DND-41 (cell line): ENCODE data around the gene DUS3L.
"Not testable (repeated sequence)": the region's sequence is repeated elsewhere in the genome, so short reads cannot be mapped to it uniquely, and the experiment has no call there.

ENCODE experiments used
- ATAC-seq: fragments of 200-7000 bp; cut with Tn5 transposase; 3 replicates; pipeline ENCODE4 v1.9.1; 2021; ENCODE audit warnings: low read depth; ENCODE audit not compliant: insufficient read depth
- DNase-seq: peaks from one replicate; pipeline ENCODE4 v3.0.0-alpha.2; 2020
- H2AFZ ChIP-seq: 2 replicates; pipeline ENCODE4 v1.6.0; 2012; ENCODE audit warnings: low read depth, low read length
- H3K27ac ChIP-seq: 2 replicates; pipeline ENCODE4 v1.5.1; 2012; ENCODE audit warnings: low read length, inconsistent platforms
- H3K27me3 ChIP-seq: fragments of 200-600 bp; sonication (generic); 2 replicates; pipeline ENCODE4 v1.6.0; 2012; ENCODE audit warnings: low read length, mild to moderate bottlenecking, inconsistent platforms; ENCODE audit not compliant: insufficient read depth, poor library complexity
- H3K36me3 ChIP-seq: 2 replicates; pipeline ENCODE4 v1.5.1; 2012; ENCODE audit warnings: low read length, inconsistent platforms; ENCODE audit not compliant: insufficient read depth
- H3K4me1 ChIP-seq: 2 replicates; pipeline ENCODE4 v1.5.1; 2012; ENCODE audit warnings: mild to moderate bottlenecking, low read length; ENCODE audit not compliant: insufficient read depth
- H3K4me2 ChIP-seq: 2 replicates; pipeline ENCODE4 v1.6.0; 2012; ENCODE audit warnings: mild to moderate bottlenecking, moderate library complexity, low read length, inconsistent platforms; ENCODE audit not compliant: insufficient read depth
- H3K4me3 ChIP-seq, 2 experiments: fragments of 200-600 bp in 1 of 2; shearing (Covaris generic) in 1 of 2; 2 replicates each; pipeline ENCODE4 v1.5.1; 2012 to 2016; ENCODE audit warnings: inconsistent platforms in 2 of 2, low read length in 2 of 2, mild to moderate bottlenecking in 2 of 2, low read depth in 1 of 2, moderate library complexity in 1 of 2
- H3K79me2 ChIP-seq: 2 replicates; pipeline ENCODE4 v1.6.0; 2012; ENCODE audit warnings: low read length, inconsistent platforms; ENCODE audit not compliant: insufficient read depth
- H3K9ac ChIP-seq: 2 replicates; pipeline ENCODE4 v1.6.0; 2012; ENCODE audit warnings: low read depth, mild to moderate bottlenecking, inconsistent platforms, low read length, moderate library complexity
- H3K9me3 ChIP-seq: 2 replicates; pipeline ENCODE4 v1.5.1; 2012; ENCODE audit warnings: low read length, moderate library complexity, mild to moderate bottlenecking, inconsistent platforms; ENCODE audit not compliant: insufficient read depth, severe bottlenecking
- H4K20me1 ChIP-seq: 2 replicates; pipeline ENCODE4 v1.6.0; 2012; ENCODE audit warnings: low read length; ENCODE audit not compliant: insufficient read depth
- CTCF ChIP-seq: IDR thresholded peaks from 2 replicates; pipeline ENCODE4 v1.5.1; 2012; ENCODE audit warnings: borderline replicate concordance, low read length, moderate library complexity, mild to moderate bottlenecking; ENCODE audit not compliant: poor library complexity, severe bottlenecking; ENCODE audit errors: extremely low read depth
- EZH2 ChIP-seq: IDR thresholded peaks from 3 replicates; pipeline ENCODE4 v1.6.1; 2012; ENCODE audit warnings: borderline replicate concordance, low read depth, mild to moderate bottlenecking, moderate library complexity, low read length, inconsistent platforms; ENCODE audit not compliant: severe bottlenecking

The DUS3L gene

DNA sequence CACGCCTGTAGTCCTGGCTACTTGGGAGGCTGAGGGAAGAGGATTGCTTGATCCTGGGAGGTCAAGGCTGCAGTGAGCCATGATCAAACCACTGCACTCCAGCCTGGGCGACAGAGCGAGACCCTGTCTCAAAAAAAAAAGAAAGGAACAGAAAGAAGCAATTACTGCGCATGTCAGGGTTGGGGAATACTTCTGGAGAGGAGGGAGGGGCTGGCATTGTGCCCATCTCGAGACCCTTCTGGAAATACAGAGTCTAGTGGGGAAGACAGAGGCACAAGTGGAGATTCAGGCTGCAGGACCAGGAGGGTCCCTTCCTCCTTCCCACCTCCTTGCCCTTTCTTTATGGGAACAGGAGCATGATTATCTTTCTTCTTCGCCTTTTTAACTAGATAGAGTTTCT is 37.2 kb downstream of the DUS3L start:
- DNase-seq = no peak
- H3K4me1 ChIP-seq = no peaks in the 10 kb centered on the region
- H3K4me3 ChIP-seq = no peak overlapping the region
- H3K27ac ChIP-seq = no peak overlapping the region
- no peak overlapping the region for H2AFZ ChIP-seq
- TF ChIP-seq CTCF = no peak
- no peak for TF ChIP-seq EZH2
- no peak overlapping the region for H3K4me2 ChIP-seq
- H3K9me3 ChIP-seq = no peaks in the 10 kb centered on the region
- no peaks in the 10 kb centered on the region for H3K27me3 ChIP-seq
- H3K36me3 ChIP-seq = no peaks in the 10 kb centered on the region
- H3K79me2 ChIP-seq = no peaks in the 10 kb centered on the region
- no peak for ATAC-seq
- H3K9ac ChIP-seq = no peak overlapping the region
- H4K20me1 ChIP-seq = no peaks in the 10 kb centered on the region

DNA sequence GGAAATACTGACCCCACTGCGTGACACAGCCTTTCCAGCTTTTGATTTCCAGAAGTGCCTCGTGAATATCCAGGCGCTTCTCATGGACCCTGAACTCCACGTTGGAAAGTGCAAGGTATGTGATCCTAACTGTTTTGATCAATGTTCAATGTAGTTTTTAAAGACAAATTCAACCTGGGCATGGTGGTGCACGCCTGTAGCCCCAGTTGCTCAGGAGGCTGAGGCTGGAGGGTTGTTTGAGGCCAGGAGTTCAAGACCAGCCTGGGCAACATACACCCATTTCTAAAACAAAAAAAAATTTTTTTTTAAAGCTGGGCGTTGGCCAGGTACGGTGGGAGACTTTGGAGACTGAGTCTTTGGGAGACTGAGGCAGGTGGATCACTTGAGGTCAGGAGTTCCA is 39.3 kb downstream of the DUS3L start:
- Histone ChIP-seq H3K79me2 (no peaks in the 10 kb centered on the region), H3K36me3 (no peaks in the 10 kb centered on the region), H2AFZ (no peak overlapping the region), H3K4me3 (no peak overlapping the region), H3K9me3 (no peaks in the 10 kb centered on the region), H3K4me2 (no peak overlapping the region), H3K27me3 (no peaks in the 10 kb centered on the region), H3K27ac (no peak overlapping the region), H3K4me1 (no peaks in the 10 kb centered on the region), H3K9ac (no peak overlapping the region), H4K20me1 (no peaks in the 10 kb centered on the region)
- DNase-seq (no peak), ATAC-seq (no peak)
- TF ChIP-seq EZH2 (no peak), CTCF (no peak)

GRCh38 chr19:5749505-5749904 is 41.5 kb downstream of the DUS3L start:
- Histone ChIP-seq H3K27me3 (no peaks in the 10 kb centered on the region), H3K36me3 (no peaks in the 10 kb centered on the region), H3K9me3 (no peaks in the 10 kb centered on the region), H3K27ac (no peak overlapping the region), H2AFZ (no peak overlapping the region), H3K4me1 (no peaks in the 10 kb centered on the region), H3K9ac (no peak overlapping the region), H3K79me2 (no peaks in the 10 kb centered on the region), H3K4me3 (no peak overlapping the region), H3K4me2 (no peak overlapping the region), H4K20me1 (no peaks in the 10 kb centered on the region)
- TF ChIP-seq EZH2 = no peak
- TF ChIP-seq CTCF = no peak
- DNase-seq (no peak), ATAC-seq (no peak)

DNA sequence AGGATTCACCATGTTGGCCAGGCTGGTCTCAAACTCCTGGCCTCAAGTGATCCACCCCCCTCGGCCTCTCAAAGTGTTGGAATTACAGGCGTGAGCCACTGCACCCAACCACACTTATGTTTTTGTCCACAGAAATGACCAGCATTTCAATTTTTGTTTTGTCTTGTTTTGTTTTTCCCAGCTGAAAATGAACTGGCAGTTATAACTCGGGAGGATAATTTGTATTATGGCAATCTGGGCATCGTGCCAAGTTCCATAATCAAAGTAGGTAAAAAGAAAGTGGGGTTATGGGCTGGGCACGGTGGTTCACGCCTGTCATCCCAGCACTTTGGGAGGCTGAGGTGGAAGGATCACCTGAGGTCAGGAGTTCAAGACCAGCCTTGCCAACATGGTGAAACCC is 42.0 kb downstream of the DUS3L start:
- H2AFZ ChIP-seq, H3K4me3 ChIP-seq, ATAC-seq, H3K4me1 ChIP-seq, H3K36me3 ChIP-seq, H4K20me1 ChIP-seq, H3K27me3 ChIP-seq, DNase-seq, H3K4me2 ChIP-seq, H3K79me2 ChIP-seq, H3K9me3 ChIP-seq, H3K9ac ChIP-seq, H3K27ac ChIP-seq: not testable (repeated sequence)

DNA sequence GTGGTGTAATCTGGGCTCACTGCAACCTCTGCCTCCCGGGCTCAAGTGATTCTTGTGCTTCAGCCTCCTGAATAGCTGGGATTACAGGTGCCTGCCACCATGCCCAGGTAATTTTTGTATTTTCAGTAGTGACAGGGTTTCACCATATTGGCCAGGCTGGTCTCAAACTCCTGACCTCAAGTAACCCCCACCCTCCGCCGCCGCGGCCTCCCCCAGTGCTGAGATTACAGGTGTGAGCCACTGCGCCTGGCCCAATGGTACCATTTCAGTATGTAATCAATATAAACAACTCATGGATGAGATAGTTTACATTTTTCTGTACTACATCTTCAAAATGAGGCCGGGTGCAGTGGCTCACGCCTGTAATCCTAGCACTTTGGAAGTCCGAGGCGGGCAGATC is 46.0 kb downstream of the DUS3L start:
- H3K9me3 ChIP-seq, H3K36me3 ChIP-seq, H2AFZ ChIP-seq, H3K4me1 ChIP-seq, H3K9ac ChIP-seq, H3K4me3 ChIP-seq, H3K27ac ChIP-seq, ATAC-seq, H3K79me2 ChIP-seq, H3K4me2 ChIP-seq, DNase-seq, H4K20me1 ChIP-seq, H3K27me3 ChIP-seq: not testable (repeated sequence)
